ENCODE measurements around the gene MAGEB2. TPM values are rescaled to one million over a fixed set of nuclear protein-coding genes. Genes with fewer than 3 reads are reported as not detected.

The MAGEB2 gene
- total RNA-seq, 1 experiment from 2014 or later: 0.13 TPM

GRCh38 chrX:30241724-30242415 lies 26.5 kb downstream of the MAGEB2 start, which contains the start of gene MAGEB4:
Gene MAGEB4 (plus strand): TSS chrX:30242000. CDS start chrX:30242136, 136 bp downstream.
- H4K5ac ChIP-seq (ENCODE audit: insufficient read length, low read depth, low read length): no peak within 1 kb of the TSS
- no peaks in the 10 kb centered on the region for H3K9me3 ChIP-seq (ENCODE audit: control insufficient read depth, low read depth, low read length)
- Mint-ChIP-seq H3K4me3 (no peak within 1 kb of the TSS), H3K4me1 (peaks cover 15 to 31% of the 10 kb centered on the region in 2 experiments), H3K27me3 (ENCODE audit: low read depth) (peaks cover 4% of the 10 kb centered on the region; the same call in 1 of the 2 replicates), H3K9me3 (peaks cover 13 to 84% of the 10 kb centered on the region in 2 experiments; a peak in 4 of 5 replicates), H3K27ac (peak within 1 kb of the TSS in 1 of 3 experiments; percentile 86; a peak in 2 of 7 replicates), H3K36me3 (ENCODE audit: insufficient read depth in 1 of 3, low read depth in 3 of 3) (peaks cover 0 to 8% (median 4%) of the 10 kb centered on the region in 3 experiments; a peak in 4 of 7 replicates)
- H3K27ac ChIP-seq (ENCODE audit: insufficient read length, low read depth, low read length): no peak within 1 kb of the TSS
- H3K18ac ChIP-seq (ENCODE audit: insufficient read length, low read depth, low read length): no peak within 1 kb of the TSS
- H2BK20ac ChIP-seq (ENCODE audit: low read depth, low read length, poor library complexity, severe bottlenecking): no peak within 1 kb of the TSS
- no peak for TF ChIP-seq CTCF (conservative IDR thresholded peaks at IDR 0.05)
- H2BK15ac ChIP-seq (ENCODE audit: low read depth, low read length): no peak within 1 kb of the TSS
- H3T11ph ChIP-seq (ENCODE audit: low read length): no peak within 1 kb of the TSS
- H3K23ac ChIP-seq (ENCODE audit: insufficient read length, low read depth, low read length): no peak within 1 kb of the TSS
- no peaks in the 10 kb centered on the region for H3K27me3 ChIP-seq (ENCODE audit: insufficient read depth, low read length)
- DNase-seq: no peak
- H3K4me1 ChIP-seq (ENCODE audit: insufficient read depth, low read length): no peaks in the 10 kb centered on the region
- WGBS (ENCODE audit: extremely low coverage, insufficient read length, low lambda C conversion rate): no CpG with 5 or more reads among the region's 10 CpGs
- no peak within 1 kb of the TSS for H2AK5ac ChIP-seq (ENCODE audit: insufficient read length, low read length)
- no peak within 1 kb of the TSS for H4K8ac ChIP-seq (replicated peaks; ENCODE audit: insufficient read length, low read depth, low read length)
- no peak within 1 kb of the TSS for H4K91ac ChIP-seq (ENCODE audit: insufficient read length, low read depth, low read length)
- no peaks in the 10 kb centered on the region for H3K79me2 ChIP-seq (ENCODE audit: insufficient read depth, low read length)
- H2BK5ac ChIP-seq (ENCODE audit: insufficient read length, low read length): no peak within 1 kb of the TSS
- H4K20me1 ChIP-seq (ENCODE audit: control insufficient read depth, insufficient read depth, insufficient read length): no peaks in the 10 kb centered on the region
- no peaks in the 10 kb centered on the region for H3K23me2 ChIP-seq (ENCODE audit: insufficient read length, low read depth, low read length, poor library complexity, severe bottlenecking)
- no peak within 1 kb of the TSS for H2AFZ ChIP-seq (ENCODE audit: low read length)
- no peak within 1 kb of the TSS for H2BK120ac ChIP-seq (ENCODE audit: low read depth, low read length, poor library complexity, severe bottlenecking)
- no peak within 1 kb of the TSS for H3K9ac ChIP-seq (ENCODE audit: extremely low read depth, insufficient read length, low read length)
- H3K4me2 ChIP-seq (ENCODE audit: insufficient read depth, insufficient read length, low read length): no peak within 1 kb of the TSS
- H3K79me1 ChIP-seq (ENCODE audit: insufficient read depth, low read depth, low read length, poor library complexity, severe bottlenecking): no peaks in the 10 kb centered on the region
- H2BK12ac ChIP-seq (ENCODE audit: insufficient read length, low read depth, low read length): no peak within 1 kb of the TSS
- H3K4ac ChIP-seq (ENCODE audit: low read depth, low read length): no peak within 1 kb of the TSS
- H3K56ac ChIP-seq (ENCODE audit: insufficient read length, low read depth, low read length): no peak within 1 kb of the TSS
- H3K14ac ChIP-seq (ENCODE audit: insufficient read depth, low read length): no peak within 1 kb of the TSS

Measured in H9 (cell line).